Middle frontal gyrus (tissue), 1 donor: ENCODE results near the gene IZUMO4.

Experiments
- DNase-seq: peaks from one replicate; pipeline ENCODE4 v3.0.0-alpha.2; 2015; ENCODE audit warnings: low spot score; ENCODE audit errors: extremely low spot score

IZUMO4 gene

GRCh38 chr19:2096480-2097202 lies at the start of gene IZUMO4:
Gene IZUMO4 (plus strand): TSS chr19:2096915. CDS start chr19:2096946, 31 bp downstream.
- DNase-seq, result peak; percentile 96

GRCh38 chr19:2047076-2047448 lies 49.7 kb upstream of the IZUMO4 start:
- no peak for DNase-seq

- no peak for DNase-seq
Observed at GRCh38 chr19:2047449-2048103, 49.1 kb upstream of the IZUMO4 start.

- no peak for DNase-seq
Observed at GRCh38 chr19:2048104-2048958, 48.4 kb upstream of the IZUMO4 start.

- DNase-seq, result no peak
Observed at GRCh38 chr19:2048959-2049740, 47.6 kb upstream of the IZUMO4 start.

GRCh38 chr19:2049741-2050348 lies 46.9 kb upstream of the IZUMO4 start:
- DNase-seq, result peak; percentile 36

- DNase-seq, result no peak
Observed at GRCh38 chr19:2050349-2050990, 46.2 kb upstream of the IZUMO4 start.

GRCh38 chr19:2050991-2051772 lies 45.5 kb upstream of the IZUMO4 start, which contains the start of gene MKNK2:
Gene MKNK2 (minus strand): TSS chr19:2051244. CDS start chr19:2050851, 393 bp downstream.
- peak; percentile 85 for DNase-seq

GRCh38 chr19:2051773-2052704 lies 44.7 kb upstream of the IZUMO4 start:
- DNase-seq, result no peak

- DNase-seq, result no peak
Observed at GRCh38 chr19:2053601-2054389, 42.9 kb upstream of the IZUMO4 start.

- no peak for DNase-seq
Observed at GRCh38 chr19:2054763-2055162, 42.0 kb upstream of the IZUMO4 start.

- no peak for DNase-seq
Observed at GRCh38 chr19:2055931-2056836, 40.5 kb upstream of the IZUMO4 start.

- DNase-seq, result no peak
Observed at GRCh38 chr19:2056837-2057192, 39.9 kb upstream of the IZUMO4 start.

- no peak for DNase-seq
Observed at GRCh38 chr19:2057484-2058469, 38.9 kb upstream of the IZUMO4 start.
